NCI-H748 treated with DMSO at 0.1 percent for 48 hours (cell line): ENCODE measurements around the gene C18orf32.
"Not testable (repeated sequence)": the region's sequence is repeated elsewhere in the genome, so short reads cannot be mapped to it uniquely, and the experiment has no call there.

Experiments used
- DNase-seq: peaks from one replicate; lab custom pipeline; 2025; lab: John Stamatoyannopoulos, UW

C18orf32 gene

DNA sequence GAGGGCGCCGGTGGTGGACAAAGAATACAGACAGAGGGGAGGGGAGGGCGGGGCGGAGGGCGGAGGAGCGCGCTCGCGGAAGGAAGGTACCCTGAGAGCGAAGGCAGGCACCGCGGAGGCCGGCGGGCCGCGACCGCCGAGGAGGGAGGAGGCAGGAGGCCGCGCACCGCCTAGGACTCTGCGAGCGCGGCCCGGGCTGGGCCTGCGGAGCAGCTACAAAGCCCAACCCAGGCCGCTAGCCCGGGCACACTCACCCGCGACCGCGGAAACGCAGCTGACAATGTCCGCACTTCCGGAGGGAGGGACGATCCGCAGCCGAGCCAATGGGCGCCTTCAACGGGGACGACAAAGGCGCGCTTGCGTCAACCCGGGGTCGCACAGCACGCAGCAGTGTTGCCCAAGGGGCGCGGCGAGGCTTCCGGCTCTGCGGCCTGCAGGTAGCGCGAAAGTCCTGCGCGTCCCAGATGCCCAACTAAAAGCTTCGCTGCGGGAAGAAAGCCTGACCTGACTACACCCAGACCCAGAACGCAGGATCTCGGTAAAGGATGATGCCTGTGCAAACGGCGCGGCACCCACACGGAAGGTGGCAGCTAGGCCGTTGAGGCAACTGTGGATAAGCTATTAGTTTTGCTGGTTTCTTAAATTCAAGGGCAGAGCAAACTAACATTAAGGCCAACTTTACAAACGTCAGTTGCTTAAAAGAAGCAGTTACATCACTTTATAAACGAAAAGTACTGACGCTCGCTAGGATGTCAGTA, at the start of gene C18orf32:
TSS of gene C18orf32 (minus strand) at position 282 of the 758 bp plus-strand sequence. CDS start 3,486 bp downstream, outside the sequence.
- DNase-seq: peak; percentile 88

DNA sequence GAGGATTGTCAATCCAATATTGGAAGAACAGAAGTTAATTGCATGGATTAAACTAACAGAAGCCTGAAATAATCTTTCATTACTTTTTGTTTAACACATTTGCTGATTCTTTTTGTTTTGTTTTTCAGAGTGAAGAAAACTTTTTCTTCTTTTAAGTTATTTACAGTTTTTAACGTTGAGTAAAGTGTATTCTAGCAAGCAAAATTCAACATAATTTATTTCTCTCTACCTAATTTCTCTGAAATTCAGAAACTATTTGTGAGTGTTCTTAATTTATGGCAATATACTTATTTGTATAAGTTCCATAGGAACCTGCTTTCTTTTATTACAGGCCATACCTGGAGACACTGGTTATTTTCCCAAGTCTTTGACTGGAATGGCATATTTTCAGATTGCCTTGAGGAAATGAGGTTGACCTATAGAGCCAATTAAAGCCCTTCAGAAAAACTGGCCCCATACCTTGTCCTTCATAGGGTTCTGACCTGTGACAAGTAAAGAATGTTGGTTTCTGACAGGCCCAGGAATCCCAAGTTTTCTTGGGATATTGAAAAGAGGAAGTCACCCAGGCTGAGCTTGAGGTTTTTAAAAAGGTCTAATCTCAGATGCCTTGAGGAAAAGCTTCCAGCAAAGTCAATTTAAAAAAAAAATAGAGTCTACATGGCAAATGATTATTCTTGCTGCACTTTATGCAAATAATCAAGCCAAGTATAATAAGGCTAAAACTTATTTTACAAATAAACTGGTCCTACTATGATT, 48.0 kb upstream of the C18orf32 start:
- DNase-seq: no peak

DNA sequence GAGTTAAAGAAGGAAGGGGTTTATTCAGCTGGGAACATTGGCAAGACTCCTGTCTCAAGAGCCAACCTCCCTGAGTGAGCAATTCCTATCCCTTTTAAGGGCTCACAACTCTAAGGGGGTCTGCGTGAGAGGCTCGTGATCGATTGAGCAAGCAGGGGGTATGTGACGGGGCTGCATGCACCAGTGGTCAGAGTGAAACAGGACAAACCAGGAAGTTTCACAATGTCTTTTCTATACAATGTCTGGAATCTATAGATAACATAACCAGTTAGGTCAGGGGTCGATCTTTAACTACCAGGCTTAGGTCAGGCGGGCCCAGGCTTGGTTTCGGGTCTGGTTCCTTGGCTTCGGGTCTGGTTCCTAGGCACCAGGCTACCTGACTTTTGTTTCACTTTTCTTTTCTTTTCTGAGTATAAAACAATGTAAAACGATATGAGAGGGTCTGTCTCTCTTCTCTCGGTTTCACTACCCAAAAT, 44.7 kb upstream of the C18orf32 start:
- DNase-seq: no peak

DNA sequence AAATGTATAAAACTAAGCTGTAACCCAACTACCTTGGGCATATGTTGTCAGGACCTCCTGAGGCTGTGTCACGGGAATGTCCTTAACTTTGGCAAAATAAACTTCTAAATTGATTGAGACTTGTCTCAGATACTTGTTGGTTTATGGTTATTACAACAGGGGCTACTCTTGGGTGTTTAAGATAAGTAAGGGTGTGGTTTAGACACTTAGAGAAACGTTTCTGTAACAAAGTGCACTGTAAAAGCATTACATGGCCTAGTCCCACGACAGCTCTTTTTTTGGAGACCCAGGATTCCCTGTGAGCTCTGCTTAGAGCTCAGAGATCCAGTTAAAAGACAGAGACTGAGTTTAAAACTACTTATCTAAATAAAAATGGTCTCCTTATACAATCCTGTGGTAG, 42.6 kb upstream of the C18orf32 start:
- DNase-seq: no peak

DNA sequence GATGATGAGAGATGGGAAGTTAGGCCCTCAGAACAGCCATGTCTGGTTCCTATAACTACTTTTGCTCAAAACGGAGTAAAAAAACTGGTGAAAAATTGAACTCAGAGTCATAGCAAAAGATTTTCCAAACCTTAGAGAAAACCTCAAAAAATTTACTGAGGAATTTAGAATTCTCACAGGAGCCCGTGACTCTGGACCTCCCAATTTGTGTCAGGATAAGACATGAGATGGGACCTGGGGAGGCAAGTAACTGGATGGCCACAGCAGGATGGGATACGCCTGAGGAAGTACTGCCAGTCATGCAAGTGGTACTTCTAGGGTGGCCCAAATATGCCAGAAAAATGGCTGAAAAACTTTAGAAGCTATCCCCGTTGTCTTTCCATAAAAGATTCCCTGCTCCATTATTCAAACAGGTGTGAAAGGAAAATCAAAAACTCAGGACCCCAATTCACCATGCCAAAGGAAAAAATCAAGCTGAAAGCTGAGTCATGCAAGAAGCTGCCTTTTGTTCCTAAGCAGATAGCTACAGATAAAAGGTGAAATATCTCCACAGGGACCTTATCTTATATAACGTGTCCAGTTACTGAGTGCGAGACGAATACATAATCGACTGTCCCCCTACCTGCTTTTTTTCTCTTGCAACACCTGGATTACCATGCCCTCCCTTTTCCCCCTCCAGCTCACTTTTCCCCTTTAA, 40.7 kb upstream of the C18orf32 start:
- no peak for DNase-seq

DNA sequence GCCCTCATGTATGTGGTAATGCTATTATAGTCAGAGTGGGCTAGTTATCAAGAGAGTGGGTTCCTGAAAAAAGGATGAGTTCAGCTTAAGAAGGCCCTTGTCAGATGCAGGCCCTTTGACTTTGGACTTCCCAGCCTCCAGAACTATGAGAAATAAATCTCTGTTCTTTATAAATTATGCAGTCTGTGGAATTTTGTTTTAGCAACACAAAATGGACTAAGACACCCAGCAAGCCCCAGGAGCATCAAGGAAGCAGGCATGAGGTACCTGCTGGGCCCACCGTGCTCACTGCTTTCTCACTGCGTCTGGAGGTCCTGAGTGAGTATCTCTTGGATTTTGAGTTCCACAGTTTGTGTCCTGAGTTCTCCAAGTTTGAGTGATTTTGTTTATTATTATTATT, 38.9 kb upstream of the C18orf32 start:
- DNase-seq: no peak

DNA sequence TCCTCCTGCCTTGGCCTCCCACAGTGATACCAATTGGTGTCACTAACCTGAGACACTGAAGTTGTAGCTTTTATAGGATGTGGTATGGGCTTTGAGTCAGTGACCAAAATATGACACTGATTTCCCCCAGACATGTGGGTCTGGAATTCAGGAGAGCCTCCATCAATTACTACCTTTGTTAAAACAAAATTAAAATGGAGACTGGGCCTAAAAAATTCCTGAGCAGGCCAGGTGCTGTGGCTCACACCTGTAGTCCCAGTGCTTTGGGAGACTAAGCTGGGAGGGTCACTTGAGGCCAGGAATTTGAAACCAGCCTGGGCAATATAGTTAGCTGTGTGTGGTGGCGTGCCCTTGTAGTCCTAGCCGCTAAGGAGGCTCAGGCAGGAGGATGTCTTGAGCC, 37.9 kb upstream of the C18orf32 start:
- DNase-seq: no peak

DNA sequence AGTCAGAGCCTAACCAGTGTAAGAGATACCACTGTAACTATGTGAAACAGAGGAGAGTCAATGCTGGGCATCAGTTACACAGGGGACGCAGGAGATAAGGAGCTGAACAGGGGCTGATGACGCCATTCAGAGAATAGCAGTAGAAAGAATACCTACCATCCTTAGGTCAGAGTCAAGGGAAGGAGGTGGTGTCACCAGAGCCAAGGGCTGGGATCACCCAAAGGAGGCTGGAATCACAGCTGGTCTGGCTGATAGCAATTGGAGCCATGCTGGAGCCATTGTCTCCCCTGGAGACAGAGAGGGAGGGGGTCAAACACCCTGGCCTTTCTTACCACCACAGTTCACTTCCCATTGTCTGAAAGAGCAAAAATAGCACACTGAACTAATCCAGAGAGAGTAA, 37.3 kb upstream of the C18orf32 start:
- DNase-seq: no peak

DNA sequence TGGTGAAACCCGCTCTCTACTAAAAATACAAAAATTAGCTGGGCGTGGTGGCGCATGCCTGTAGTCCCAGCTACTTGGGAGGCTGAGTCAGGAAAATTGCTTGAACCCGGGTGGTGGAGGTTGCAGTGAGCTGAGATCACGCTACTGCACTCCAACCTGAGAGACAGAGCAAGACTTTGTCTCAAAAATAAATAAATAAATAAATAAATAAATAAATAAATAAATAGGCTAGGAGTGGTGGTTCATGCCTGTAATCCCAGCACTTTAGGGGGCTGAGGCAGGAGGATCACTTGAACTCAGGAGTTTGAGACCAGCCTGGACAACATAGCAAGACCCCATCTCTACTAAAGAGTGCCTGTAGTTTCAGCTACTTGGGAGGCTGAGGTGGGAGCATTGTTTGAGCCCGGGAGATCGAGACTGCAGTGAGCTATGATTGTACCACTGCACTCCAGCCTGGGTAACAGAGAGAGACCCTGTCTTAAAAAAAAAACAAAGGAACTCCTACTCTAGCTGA, 36.6 kb upstream of the C18orf32 start:
- not testable (repeated sequence) for DNase-seq

DNA sequence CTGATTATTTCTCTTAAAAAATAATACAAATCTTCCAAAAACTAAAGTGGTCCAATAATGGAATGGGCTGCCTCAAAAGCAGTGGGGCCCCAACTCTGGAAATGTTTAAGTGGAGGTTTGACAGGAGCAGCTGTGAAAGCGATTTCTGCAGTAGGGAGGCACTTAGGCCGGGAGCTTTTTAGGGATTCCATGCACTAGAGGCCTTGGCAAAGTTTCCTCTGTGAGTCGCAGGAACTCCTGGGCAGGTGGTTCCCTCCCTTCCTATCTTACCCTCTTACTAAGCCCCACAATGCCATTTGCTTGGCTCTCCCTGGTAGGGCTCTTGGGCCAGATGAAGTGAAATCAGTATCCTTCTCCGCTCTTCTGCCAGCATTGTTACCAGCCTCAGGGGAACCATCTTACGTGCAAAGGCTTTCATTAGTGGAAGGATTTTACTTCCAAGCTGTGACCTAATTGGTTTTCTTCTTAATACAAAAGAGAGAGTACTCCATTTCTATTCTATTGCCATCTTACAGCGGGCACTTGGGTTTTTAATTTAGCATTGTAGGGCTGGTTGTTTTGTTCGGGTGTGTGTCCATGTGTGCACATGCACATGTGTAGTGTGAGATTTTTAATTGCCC, 34.3 kb upstream of the C18orf32 start:
- no peak for DNase-seq

DNA sequence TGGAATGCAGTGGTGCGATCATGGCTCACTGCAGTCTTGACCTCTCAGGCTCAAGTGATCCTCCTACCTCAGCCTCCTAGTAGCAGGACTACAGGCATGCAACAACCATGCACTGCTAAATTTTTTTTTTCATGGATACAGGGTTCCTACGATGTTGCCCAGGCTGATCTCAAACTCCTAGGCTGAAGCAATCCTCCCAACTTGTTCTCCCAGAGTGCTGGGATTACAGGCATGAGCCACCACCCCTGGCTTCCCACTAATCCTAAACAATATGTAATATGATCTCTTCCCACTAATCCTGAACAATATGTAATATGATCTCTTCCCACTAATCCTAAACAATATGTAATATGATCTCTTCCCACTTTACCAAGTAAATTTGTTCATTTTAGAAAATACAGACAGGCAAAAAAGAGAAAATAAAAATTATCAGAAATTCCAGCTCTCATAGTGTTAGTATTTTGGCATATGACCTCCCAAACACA, 33.7 kb upstream of the C18orf32 start:
- peak; percentile 90 for DNase-seq

DNA sequence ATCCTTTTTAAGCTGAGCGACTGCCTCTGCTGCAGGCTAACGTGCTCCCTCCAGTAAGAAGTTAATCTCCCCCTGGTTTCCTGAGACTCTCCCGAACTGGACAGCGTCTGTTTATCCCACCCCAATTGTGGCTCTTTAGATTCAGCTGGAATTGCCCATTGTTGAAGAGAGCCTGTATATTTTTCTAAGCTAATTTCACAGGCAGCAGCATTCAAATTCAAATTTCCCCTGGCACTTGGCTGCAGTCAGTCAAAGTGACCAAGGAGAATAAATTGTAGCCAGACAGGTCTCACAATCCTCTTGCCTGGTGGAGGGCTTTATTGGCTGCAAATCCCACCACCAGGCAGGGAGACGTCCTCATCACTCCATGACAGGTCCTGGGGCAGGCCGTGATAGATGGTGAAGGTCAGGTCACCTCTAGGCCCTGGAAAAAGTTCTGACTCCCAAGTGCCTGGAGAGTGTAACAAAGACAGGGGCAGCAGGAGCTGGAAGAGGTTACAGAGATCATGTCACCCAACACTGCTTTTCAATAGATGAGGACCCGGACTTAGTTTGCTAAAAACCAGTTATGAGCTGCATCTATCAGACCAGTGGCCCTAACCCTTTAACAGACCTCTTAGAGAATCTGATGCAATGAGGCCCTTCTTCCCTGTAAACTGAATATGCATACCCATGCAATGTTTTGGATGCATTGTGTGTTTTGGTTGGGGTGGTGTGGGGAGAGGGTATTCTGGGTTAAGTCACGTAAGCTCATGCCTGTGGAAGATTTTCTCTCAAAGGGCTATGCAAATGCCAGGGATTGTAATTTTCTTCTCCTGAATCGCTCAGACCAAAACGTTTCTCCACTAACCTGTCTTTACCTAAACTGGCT, 32.3 kb upstream of the C18orf32 start:
- DNase-seq: no peak

DNA sequence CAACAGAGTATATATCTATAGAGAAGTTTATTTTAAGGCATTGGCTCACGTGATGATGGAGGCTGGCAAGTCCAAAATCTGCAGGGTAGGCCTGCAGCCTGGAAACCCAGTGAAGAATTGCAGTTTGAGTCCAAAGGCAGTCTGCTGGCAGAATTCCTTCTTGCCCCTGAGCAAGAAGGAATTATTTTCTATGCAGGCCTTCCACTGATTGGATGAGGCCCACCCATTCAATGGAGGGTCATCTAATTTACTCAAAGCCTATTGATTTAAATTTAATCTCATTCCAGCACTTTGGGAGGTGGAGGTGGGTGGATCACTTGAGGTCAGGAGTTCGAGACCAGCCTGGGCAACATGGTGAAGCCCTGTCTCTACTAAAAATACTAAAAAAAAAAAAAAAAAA, 30.4 kb upstream of the C18orf32 start:
- no peak for DNase-seq

DNA sequence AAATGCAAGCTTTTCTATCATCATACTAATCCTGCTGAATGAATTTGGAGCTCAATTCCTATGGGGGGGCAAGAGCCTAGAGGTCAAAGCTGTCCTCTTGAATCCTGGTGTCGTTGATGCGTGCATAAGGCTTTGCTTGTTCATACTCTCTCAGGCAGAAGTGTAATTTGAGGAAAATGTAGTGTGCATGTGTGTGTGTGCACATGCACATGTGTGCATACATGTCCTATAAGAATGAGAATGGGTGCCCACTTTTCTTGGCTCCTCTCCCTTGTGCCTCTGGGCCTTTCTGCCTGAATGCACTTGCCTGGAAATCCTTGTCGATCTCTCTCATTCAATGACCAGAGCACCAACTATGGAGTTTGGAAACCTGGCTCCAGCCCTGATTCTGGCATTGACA, 28.5 kb upstream of the C18orf32 start:
- no peak for DNase-seq

DNA sequence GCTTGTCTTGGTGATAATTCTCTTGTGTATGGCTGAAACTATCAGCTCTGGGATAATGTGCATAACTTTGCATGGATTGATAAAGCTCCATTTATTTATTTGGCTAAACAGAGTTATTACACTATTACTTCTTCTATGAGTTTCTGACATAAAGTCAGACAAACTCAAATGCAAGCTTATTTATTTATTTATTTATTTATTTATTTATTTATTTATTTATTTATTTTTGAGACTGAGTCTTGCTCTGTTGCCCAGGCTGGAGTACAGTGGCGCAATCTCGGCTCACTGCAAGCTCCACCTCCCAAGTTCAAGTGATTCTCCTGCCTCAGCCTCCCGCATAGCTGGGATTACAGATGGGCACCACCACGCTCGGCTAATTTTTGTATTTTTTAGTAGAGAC, 28.0 kb upstream of the C18orf32 start:
- DNase-seq: not testable (repeated sequence)

DNA sequence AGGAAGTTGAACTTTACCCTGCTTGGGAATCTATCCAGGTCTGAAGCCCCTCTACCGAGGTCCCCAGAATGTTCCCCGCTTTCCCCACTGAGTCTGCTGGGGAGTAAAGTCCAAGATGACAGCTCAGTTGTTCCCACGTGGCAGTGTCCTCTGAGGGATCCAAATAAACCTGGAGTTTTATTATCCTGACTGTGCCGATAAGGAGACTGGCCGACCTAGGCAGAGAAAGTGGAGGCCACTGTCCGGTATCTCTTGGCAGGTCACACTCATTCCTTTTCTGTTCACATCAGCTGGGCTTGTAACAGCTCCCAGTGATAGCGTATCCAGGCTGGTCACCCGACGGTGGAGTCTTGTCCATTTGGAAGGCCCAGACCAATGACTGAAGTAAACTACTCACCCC, 27.5 kb upstream of the C18orf32 start:
- no peak for DNase-seq

DNA sequence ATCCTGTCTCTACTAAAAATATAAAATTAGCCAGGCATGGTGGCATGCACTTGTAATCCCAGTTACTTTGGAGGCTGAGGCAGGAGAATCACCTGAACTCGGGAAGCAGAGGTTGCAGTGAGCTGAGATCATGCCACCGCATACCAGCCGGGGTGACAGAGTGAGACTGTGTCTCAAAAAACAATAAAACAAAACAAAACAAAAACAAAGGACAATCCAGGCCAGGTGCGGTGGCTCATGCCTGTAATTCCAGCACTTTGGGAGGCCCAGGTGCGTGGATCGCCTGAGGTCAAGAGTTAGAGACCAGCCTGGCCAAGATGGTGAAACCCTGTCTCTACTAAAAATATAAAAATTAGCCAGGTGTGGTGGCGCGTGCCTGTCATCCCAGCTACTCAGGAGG, 25.8 kb upstream of the C18orf32 start:
- DNase-seq: not testable (repeated sequence)

DNA sequence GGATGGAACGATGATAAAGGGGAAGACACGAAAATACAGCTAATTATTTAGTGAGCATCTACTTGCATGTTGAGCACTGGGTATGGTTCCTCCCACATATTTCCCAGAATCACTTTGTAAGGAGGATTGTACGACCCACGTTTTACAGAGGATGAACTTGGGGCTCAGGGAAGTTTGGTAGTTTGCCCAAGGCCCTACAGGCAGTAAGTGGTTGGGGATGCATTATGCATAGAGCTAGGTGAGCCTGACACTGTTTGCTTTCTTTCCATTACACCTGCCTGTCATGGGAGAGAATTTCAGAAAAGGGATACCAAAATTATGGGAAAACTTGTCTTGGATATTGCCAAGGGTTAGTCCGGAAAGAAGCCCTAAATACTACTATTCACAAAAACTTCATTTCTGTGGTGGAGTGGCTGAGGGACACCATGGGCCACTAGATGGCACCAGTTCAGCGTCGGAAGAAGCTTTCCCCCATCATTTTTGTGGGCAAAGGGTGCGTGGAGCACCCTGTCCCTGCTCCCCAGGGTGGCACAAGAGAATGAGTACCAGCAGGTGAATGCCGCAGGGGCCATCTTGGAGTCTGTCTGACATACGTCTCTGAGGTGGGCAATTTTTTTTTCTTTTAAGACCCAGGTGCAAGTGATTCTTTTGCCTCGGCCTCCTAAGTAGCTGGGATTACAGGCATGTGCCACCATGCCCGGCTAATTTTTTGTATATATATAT, 23.5 kb upstream of the C18orf32 start:
- DNase-seq: peak; percentile 66

DNA sequence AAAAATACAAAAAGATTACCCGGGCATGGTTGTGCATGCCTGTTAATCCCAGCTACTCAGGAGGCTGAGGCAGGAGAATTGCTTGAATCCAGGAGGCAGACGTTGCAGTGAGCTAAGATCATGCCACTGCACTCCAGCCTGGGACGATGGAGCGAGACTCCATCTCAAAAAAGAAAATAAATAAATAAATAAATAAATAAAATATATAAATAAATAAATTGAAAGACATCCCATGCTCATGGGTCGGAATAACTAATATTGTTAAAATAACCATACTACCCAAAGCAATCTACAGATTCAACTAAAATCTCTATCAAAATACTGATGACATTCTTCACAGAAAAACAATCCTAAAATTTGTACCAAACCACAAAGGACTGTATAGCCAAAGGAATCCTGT, 19.4 kb upstream of the C18orf32 start:
- DNase-seq: not testable (repeated sequence)

DNA sequence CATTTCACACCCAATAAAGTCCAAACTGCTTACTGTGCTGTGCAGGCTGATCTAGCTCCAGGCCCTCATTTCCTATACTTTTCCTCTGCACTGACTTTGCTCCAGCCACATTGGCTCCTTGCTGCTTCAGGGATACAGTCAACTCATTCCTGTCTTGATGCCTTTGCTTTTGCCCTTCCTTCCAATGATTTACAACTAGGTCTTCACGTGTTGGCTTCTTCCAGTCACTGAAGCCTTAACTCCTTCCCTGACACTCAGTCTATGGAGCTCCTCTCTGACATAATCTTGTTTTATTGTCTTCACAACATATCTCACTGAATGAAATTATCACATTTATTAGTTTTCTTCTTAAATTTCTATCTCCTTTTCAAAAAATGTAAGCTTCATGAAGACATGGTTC, 16.9 kb upstream of the C18orf32 start:
- no peak for DNase-seq
